GM19035 (cell line): ENCODE measurements around the gene TTC31.

Source experiments
- ATAC-seq: cut with Tn5 transposase; IDR thresholded peaks from one replicate; pipeline ENCODE4 v1.9.1; 2021; ENCODE audit not compliant: unreplicated experiment

TTC31 gene

DNA sequence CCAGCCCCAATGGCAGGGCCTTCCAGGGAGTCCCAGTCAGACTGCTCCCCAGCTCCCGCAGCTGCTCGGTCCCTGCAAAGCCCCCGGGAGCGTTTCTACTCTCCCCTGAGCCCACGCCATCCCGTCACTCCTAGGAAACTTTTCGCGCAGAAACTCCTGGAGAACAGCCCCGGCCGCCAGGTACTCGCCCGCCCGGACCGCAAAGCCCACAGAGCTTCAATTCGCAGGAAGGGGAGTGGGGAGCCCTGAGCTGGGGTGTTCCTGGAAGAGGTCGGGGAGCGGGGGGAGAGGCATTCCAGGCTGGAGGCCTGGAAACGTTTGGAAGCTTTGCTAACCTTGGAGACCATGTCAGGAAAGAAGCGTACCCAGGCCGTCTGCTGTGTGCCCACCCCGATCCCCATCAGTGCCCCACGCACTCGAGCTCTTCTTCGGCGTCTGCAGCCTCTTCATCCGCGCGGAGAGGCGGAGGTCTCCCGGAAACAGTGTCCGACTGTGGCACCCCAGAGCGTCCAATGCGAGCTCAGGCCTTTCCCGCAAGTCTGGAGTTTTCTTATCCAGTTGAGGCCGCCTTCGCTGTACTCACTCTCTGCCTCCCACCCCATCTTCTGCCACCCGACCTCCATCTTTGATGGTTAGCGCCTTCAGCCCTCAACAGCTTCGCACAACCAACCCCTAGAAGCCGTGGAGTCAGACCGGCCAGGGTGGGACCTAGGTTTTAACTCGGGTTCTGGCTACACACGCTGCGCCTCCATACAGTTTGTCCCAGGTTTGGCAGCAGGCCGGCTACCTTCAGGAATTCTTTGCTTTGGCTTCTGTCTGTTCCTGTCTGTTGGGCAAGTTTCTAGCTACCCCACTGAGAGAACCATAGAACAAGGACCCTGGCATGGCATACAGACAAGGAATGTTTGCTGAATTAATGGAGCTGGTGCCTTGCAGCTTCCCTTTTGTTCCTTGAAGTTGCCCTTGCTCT lies 20.9 kb downstream of the TTC31 start:
- no peak for ATAC-seq

DNA sequence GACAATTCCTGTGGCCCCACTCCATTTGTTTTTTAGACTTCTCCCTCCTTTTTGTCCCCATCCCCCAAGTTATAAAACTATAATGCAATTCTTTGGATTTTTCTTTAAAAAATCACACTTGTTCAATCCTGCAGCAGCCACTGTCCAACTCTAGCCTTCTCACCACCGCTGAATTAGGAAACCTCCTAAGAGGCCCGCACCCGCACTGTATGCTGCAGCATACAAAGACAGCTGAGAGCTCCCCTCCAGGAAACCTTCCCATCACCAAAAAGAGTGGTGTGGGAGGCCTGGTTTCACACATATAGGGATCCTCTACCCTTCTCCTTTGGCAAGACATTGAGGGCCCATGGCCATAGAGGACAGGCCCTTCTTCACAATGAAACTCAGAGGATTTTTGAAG lies 21.7 kb downstream of the TTC31 start:
- no peak for ATAC-seq

DNA sequence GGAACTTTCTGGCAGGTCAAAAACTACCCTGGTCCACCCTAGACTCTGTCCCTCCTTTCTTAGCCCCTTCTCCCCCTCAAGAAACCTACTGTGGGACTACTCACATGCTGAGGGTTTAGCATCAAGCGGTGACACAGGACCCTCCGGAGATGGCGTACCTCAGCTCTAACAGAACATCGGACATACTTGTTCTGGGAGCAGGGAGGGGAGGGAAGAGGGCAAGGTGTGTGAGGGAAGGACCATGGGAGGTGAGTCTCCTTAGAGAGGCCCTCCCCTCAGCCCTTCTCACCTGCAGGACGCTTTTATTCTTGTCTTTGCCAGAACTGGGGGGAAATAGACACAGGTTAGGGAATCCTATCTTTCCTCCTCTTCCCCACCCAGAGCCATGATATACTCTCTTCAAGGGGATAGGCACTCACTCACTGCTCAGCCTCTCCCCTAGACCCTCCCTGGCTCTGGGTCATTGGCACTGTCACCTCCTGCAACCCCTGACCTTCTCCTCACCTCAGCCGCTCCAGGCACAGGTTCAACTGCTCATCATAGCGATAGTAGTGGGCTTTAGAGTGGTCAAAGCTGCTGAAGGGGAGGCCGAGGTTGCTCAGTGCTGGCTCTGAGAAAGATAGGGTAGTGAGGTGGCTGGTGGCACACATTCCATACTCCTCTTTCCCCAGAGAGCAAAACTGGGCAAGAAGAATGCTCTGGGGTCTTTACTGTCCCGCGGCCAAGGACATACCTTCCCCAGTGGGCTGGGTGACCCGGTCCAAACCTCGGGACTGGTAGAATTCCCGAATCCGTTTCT lies 22.8 kb downstream of the TTC31 start:
- no peak for ATAC-seq

DNA sequence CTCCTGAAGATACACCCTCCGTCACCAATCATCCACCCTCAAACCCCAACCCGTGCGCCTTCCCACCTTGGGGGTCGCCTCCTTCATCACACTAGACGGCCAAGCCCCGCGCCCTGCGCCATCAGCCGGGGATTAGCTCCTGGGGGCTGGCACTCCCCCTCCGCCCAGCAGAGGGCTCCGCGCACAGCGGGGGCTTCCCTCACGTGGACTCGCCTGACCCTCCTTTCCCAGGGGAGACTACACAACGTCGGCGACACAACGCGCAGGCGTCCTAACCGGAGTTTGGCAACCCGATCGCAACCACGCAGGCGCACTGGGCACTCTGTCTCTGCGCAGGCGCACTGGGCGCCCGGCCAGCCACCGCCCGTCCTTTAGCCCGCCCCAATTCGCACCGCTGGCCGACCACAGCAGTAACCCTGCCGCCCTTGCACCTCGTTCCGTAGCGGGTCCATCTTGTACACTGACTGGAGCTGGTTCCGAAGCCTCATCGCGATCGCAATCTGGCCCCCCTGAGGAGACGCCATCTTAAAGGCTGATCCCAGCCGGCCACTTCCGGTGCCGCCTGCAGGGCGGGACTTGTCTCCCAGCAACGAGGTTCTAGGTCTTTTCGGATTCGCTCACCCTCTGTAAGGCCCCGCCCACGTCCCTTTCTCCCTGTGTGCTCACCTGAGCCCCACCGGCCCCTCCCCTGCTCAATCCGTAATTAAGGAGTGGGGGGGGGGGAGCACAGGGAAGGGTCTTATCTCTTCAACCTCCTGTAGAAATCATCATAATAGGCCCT lies 24.5 kb downstream of the TTC31 start, which contains the start of gene PCGF1:
TSS of gene PCGF1 (minus strand) at position 551 of the 781 bp plus-strand sequence. CDS start at position 524, 27 bp downstream.
- ATAC-seq = peak; percentile 90

DNA sequence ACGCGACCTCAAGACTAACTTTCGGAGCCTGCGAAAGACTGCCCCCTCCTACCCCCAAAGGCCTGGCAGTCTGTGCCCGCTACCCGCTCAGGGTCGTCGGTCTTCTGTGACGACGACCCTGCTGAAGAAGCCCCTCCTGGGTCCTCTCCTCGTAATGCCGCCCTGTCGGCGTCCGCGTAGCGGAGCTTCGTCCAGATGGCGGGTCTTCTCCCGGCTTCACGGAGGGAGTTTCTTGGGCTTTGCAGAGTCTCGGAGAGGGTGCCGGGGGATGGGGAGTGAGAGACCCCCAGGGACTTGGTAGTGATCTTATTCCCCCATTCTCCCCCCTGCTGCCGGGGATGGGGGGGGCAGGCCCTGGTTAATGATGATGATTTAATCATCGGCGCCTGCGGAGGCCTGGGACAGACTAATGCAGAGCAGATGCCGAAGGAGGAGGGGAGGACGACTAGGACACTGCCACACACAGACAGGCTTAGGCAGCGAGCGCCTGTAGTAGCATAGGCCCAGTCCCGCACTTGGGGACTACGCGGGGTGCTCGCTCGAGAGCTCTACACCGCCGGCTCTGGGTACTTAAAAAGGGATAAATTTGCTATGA lies 25.1 kb downstream of the TTC31 start:
- ATAC-seq = peak; percentile 5

DNA sequence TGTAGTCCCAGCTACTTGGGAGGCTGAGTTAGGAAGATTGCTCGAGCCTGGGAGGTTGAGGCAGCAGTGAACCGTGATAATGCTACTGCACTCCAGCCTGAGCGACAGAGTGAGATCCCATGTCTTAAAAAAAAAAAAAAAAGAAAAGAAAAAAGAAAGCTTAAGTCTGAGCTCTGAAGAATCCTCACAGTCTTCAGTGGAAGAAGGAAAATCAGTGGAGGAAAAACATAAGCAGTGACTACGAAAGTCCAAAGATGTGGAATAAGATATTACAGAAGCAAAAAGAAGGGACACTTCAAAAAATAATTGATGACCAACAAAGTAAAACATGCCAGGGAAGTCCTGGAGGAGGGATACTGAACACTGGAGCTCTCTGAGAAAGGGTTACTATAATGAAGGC lies 27.4 kb downstream of the TTC31 start:
- no peak for ATAC-seq

DNA sequence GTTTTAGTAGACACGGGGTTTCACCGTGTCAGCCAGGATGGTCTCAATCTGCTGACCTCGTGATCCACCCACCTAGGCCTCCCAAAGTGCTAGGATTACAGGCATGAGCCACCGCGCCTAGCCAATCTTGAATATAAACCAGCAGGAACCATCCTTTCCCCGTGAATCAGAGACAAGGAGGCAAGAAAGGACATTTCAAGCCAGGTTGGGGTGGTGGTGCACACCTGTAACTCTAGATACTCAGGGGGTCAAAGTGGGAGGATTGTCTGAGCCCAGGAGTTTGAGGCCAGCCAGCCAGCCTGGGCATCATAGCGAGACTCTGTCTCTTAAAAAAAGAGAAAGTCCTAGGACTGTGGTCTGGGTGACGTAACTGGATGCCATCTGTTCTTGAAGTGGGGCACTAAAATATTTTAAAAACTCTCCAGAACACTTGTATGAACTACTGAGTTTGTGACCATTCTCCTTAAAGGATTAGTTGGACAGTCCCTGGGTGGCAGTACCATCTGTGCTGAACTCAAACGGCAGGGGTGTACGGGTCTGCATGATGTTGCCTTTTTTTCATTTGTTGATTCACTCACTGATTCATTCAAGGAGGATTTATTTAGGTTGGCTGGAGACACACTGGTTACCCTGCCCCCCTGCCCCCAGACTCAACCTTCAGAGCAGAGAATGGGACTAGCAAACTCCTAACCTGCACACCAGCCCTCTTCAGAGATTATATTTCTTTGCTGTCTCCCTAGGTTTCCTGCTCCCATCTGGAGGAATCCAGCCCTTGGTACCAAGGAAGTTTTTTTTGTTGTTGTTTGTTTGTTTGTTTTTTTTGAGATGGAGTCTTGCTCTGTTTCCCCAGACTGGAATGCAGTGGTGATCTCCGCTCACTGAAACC lies 28.5 kb downstream of the TTC31 start:
- ATAC-seq = no peak

DNA sequence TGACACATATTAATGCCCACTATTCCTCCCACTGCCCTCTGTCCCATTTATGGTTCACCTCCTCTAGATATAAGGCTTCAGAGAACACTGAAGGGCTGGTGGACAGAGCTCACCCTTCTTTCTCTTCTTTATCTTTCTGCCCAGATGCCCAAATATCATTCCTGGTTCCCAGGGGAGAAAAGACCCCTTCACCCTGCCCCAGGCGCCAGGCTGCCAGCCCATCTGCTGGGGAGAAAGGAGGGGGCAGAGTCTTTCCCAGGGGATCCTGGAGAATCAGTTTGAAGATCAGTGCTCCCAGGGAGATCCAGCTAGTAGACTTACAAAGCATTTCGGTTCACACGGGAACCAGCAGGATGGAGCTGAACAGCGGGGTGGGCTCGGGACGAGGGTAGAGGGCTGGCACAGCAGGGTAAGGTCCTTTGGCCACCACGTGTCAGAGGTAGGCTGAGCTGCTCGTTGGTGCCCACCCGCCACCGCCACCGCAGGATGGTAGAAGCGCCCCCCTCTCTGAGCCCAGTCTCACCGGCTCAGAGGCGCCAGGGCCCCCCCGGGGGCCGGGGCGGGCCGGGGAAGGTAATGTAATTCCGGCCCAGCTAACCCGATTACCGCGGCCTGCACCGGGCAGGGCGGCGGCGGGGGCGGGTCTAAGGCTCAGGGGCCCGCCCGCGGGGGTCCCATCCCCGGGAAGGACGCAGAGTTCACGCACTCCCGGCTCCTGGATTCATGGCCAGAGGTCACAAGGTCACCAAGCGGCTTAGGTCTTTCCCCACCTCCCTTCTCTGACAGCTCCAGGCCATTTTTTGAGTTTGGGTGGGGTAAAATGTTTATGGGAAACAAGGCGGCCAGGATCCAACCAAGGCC lies 30.1 kb downstream of the TTC31 start:
- ATAC-seq = no peak

DNA sequence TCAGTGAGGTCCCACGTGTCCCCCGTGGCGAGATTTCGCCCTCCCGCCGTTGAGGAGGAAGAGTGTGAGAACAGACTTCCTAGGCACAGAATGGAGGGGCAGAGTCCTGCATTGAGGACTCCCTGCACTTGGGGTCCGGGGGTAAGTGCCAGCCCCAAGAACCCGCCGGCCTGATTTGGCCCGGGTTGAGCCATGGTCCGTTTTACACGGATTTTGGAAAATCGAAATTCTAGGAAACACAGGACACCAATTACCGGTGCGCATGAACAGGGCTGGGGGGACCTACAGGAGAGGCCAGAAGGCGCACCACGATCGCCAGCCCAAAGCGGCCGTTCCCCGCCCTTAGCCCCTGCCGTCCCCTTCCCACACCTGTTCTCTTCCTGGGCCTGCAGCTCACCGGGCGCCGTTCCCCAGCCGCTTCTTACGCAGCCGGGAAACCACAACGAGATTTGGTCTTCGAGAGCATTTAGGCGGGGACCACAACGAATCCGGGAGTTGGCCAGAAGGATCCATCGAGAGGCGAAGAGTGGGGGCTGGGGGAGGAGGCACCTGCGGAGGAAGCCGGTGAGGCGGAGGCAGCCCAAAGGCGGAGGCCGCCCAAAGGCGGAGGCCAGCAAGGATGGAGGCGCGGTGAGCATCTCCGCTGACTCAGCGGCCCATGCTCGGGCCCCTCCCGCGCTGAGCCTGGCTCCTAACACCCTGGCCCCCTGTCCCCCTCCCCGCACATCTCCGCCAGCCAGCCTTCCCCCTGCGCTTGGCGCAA lies 30.9 kb downstream of the TTC31 start:
- ATAC-seq = no peak

DNA sequence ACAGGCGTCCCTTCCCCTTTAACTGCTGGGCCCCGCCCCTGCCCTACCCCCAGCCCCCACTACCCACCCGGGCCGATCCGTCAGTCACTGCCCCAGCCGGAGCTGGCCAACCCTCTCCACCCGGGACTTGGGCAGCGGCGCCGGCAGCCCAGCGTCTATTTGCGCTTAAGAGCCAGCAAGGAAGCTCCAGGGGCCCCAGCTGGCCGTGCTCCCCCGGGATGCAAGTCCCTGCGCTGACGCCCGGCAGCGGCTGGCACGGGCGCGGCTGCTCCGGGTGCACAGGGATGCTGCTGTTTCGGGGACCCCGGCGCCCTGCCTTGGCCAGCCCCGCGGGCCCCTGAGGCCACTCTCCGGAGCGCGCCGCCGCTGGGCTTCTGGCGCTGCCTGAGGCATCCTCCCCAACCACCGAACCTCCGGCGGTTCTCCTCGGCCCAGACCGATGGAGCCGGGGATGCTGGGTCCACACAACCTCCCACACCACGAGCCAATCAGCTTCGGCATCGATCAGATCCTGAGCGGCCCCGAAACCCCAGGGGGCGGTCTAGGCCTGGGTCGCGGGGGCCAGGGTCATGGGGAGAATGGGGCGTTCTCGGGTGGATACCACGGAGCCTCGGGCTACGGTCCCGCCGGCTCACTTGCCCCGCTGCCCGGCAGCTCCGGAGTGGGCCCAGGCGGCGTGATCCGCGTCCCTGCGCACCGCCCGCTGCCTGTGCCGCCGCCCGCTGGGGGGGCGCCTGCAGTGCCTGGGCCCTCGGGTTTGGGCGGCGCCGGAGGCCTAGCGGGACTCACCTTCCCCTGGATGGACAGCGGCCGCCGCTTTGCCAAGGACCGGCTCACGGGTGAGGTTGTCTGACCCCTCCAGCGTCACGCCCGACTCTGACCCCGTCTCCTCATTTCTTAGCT lies 31.7 kb downstream of the TTC31 start, which contains the start of gene TLX2:
TSS of gene TLX2 (plus strand) at position 83 of the 903 bp plus-strand sequence. CDS start at position 440, 357 bp downstream.
- no peak for ATAC-seq

DNA sequence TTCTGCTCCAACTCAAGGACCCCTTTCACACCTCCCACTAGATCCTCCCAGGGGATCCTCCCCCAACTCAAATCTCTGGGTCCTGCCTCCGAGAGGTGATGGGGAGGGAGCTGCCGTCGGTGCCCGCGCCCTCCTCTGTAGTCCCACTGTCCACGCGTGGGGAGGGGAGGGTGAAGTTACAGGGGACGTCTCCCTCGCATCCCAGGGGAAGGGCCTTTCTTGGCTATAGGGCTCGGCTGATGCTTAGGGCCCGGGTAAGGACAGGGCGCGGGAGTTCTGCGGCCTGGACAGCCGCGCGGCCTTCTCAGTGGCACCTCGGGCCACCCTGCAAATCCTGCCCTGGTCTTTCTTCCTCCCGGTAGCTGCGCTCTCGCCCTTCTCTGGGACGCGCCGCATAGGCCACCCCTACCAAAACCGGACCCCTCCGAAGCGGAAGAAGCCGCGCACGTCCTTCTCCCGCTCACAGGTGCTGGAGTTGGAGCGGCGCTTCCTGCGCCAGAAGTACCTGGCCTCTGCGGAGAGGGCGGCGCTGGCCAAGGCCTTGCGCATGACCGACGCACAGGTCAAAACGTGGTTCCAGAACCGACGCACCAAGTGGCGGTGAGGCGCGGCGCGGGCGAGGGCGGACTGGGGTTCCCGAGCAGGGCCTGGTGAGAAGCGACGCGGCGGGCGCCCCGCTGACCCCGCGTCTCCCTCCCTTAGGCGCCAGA lies 32.5 kb downstream of the TTC31 start:
- ATAC-seq = no peak

DNA sequence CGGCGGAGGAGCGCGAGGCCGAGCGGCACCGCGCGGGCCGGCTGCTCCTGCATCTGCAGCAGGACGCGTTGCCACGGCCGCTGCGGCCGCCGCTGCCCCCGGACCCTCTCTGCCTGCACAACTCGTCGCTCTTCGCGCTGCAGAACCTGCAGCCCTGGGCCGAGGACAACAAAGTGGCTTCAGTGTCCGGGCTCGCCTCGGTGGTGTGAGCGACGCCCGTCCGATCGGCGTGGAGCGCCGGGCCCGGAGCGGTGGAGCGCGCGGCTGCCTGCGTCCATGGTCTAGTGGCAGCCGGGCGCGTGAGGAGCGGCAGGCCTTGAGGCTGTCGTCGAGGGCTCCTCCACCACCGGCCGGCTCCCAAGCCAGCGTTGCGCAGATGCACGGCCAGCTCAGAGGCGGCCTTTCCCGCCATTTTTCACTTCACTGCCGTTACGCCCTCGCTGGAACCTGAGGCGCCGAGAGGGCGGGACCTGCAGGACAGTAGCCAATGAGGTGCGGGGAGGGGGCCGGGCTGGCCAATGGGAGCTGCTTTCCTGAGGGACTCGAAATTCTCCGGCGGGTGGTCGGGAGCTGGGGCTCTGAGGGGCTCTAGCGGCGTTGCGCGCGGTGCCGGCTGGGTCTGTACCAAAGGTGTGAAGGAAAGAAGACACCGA lies 33.2 kb downstream of the TTC31 start:
- ATAC-seq = no peak

DNA sequence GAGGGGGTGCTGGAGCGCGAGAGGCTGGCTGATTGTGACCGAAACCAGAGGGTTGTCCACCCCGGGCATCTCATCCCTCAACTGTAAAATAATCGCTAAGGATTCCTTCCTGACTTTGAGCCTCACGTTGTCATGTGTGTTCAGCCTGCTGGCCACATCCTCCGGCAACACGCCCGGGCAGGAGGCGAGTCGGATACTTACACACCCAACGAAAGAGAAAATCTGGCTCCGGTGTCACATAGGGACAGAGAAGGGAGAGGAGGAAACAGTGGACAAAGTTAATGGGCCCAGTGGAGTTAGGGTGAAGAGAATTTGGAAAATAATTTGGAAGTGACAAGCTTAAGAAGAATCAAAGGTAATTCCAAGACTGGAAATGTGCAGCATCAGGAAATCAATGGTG lies 33.8 kb downstream of the TTC31 start:
- no peak for ATAC-seq

DNA sequence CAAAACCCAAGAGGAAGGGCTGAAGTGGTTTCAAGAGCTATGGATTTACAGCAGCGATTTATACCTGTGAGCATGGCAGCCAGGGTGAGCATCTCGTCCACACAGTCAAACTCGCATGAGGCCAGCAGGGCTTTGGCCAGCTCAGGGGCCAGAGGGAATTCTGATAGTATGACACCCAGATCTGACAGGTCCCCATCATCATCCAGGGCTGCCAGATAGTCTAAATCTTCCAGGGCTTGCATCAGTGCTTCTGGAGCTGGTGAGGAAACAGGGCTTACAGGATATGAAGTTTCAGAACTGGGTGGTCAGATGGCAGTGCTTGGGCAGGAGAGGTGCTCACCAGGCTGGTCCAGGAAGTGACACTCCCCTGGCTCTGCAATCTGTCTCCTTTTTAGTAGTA lies 39.6 kb downstream of the TTC31 start:
- ATAC-seq = no peak

DNA sequence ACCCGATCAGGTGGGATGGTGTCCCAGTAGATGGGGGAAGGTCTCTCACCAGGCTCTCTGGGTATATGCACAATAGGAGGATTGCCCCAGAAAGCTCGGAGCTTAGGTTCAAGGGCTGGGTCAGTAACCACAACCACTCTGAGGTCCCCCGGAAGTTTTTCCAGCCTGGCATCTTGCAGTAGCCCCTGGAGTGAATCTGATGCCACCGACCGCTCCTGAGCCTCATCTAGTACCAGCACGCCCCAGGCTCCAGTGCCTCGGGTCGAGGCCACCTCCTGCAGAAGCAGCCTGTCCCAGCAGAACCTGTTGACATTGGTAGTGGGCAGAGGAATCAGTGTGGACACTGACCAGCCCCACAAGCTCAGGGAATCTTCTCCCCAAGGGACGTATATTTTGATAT lies 41.1 kb downstream of the TTC31 start:
- ATAC-seq = no peak
